Natural killer cell (primary cell): ENCODE measurements around the gene DPM2. TPM values are rescaled to one million over a fixed set of nuclear protein-coding genes. Genes with fewer than 3 reads are reported as not detected.

Experiments used
- ATAC-seq, 3 donors: fragments of 150-1000 bp in 2 of 3; fragments of 200-7000 bp in 1 of 3; cut with Tn5 transposase; 1 replicate in 1 of 3; 2 replicates in 2 of 3; pipeline ENCODE4 v1.10.0; 2021; ENCODE audit warnings: mild to moderate bottlenecking in 2 of 3, moderate library complexity in 2 of 3
- DNase-seq, 2 donors: peaks; one replicate each; pipeline versions ENCODE4 v3.0.0 to v3.0.0-alpha.2; 2013 to 2021; ENCODE audit warnings: mixed read lengths in 1 of 2
- H3K27ac ChIP-seq: one replicate; pipeline ENCODE4 v1.5.1; 2013; ENCODE audit warnings: mild to moderate bottlenecking, low read length
- H3K27me3 ChIP-seq: one replicate; pipeline ENCODE4 v1.6.1; 2013; ENCODE audit warnings: low read length; ENCODE audit not compliant: control insufficient read depth, insufficient read depth
- H3K36me3 ChIP-seq: one replicate; pipeline ENCODE4 v1.6.1; 2013; ENCODE audit warnings: low read length; ENCODE audit not compliant: control insufficient read depth, insufficient read depth
- H3K4me1 ChIP-seq: one replicate; pipeline ENCODE4 v1.6.1; 2013; ENCODE audit warnings: low read length; ENCODE audit not compliant: control insufficient read depth, insufficient read depth
- H3K4me3 ChIP-seq: one replicate; pipeline ENCODE4 v1.5.1; 2013; ENCODE audit warnings: low read length
- H3K9me3 ChIP-seq: one replicate; pipeline ENCODE4 v1.6.1; 2013; ENCODE audit warnings: low read length; ENCODE audit not compliant: control insufficient read depth, insufficient read depth
- H3K27ac Mint-ChIP-seq, 2 donors: one replicate each; pipeline ENCODE4 v1.8.0; 2022; ENCODE audit warnings: mild to moderate bottlenecking in 2 of 2, mixed read lengths in 2 of 2, moderate library complexity in 1 of 2
- H3K27me3 Mint-ChIP-seq, 2 donors: one replicate each; pipeline ENCODE4 v1.8.0; 2022; ENCODE audit warnings: low read depth in 2 of 2, mixed read lengths in 2 of 2
- H3K36me3 Mint-ChIP-seq: one replicate; pipeline ENCODE4 v1.8.0; 2022; ENCODE audit warnings: mixed read lengths
- H3K4me1 Mint-ChIP-seq, 2 donors: one replicate each; pipeline ENCODE4 v1.8.0; 2022; ENCODE audit warnings: mixed read lengths in 2 of 2
- H3K4me3 Mint-ChIP-seq: one replicate; pipeline ENCODE4 v1.8.0; 2022; ENCODE audit warnings: mild to moderate bottlenecking, moderate library complexity, mixed read lengths
- H3K9me3 Mint-ChIP-seq, 2 donors: one replicate each; pipeline ENCODE4 v1.8.0; 2022; ENCODE audit warnings: mixed read lengths in 2 of 2
- CTCF ChIP-seq: fragments of 200-600 bp; IDR thresholded peaks from one replicate; pipeline ENCODE4 v1.8.0; 2022; ENCODE audit warnings: antibody characterized with exemption
- WGBS: methylation state at CpG from one replicate; pipeline ENCODE4 v1.1.7; 2013; ENCODE audit warnings: missing lambda C conversion rate; ENCODE audit not compliant: insufficient coverage; 5-methylcytosine and 5-hydroxymethylcytosine counted together
- intact Hi-C: fragments of 100-400 bp; cut with micrococcal nuclease; formaldehyde crosslinking; loops from one replicate; pipeline ENCODE4 v1.14.2; 2022
- total RNA-seq, 4 donors: library from RNA; stranded (reverse); fragments of 120-200 nt in 1 of 4; gene quantifications; one replicate each; pipeline versions ENCODE4 v1.2.3 to v1.2.4, GENCODE V29; 2013 to 2022

DPM2 gene
- total RNA-seq, 3 donors from 2014 or later (not counting 1 experiment from before 2014, with no cell fraction given): 22.9 to 31.4 (median 24.1) TPM

- Mint-ChIP-seq H3K27me3 (no peaks in the 10 kb centered on the region), H3K4me3 (peak overlapping the region; percentile 49), H3K4me1 (peaks cover 19 to 43% of the 10 kb centered on the region in 2 donors), H3K27ac (peak overlapping the region; percentile 41 to 86), H3K9me3 (no peaks in the 10 kb centered on the region), H3K36me3 (no peaks in the 10 kb centered on the region)
- Histone ChIP-seq H3K4me3 (no peak overlapping the region), H3K27ac (peak overlapping the region; percentile 77), H3K27me3 (no peaks in the 10 kb centered on the region), H3K36me3 (peaks cover 2% of the 10 kb centered on the region), H3K9me3 (no peaks in the 10 kb centered on the region), H3K4me1 (peaks cover 100% of the 10 kb centered on the region)
- ATAC-seq (peak; percentile 67 to 86 (median 80)), DNase-seq (peak; percentile 22 to 71)
- intact Hi-C loops: no loop called here
- TF ChIP-seq CTCF: no peak
- WGBS: 46% methylated on average over 20 of the region's 20 CpGs
Observed at GRCh38 chr9:127971357-127972235, 33.9 kb upstream of the DPM2 start.

DNA sequence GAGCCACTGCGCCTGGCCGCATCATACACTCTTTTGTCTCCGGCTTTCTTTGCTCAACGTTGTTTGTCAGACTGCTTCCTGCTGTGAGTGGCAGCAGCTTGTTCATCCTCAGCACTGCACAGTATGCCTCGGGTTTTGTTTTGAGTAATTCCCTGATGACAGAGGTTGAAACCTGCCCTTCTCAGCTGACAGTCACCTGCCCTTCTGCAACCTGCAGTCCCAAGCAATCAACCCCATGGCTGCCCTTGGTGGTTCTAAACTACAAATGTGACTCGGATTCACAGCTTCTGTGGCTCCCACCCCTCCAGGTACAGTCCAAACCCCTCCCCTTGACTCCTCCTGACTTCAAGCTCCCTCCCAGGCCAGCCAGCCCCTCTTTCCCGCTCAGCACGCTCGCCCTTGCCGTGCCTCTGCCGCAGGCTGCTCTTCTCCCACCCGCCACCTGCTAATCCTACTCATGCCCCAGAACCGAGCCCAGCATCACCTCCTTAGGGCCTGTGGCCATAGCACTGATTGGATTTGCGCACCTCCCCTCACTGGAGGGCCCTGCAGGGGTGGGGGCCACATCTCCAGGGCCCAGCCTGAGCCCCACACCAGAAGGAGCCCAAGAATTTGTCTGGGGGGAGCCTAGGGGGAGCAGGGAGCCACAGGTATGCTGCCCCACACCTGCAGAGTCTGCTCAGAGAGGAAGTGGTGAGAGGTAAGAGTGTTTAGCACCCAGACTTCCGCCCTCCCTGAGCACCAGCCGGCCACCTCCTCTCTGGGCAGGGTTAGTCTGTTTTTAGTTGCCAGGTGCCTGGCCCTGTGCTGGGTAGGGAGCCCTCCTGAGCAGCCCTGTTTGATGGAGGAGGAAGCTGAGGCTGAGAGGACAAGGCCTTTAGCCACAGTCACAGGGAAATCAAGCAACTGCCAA lies 33.0 kb upstream of the DPM2 start:
- peaks cover 98% of the 10 kb centered on the region for H3K4me1 ChIP-seq
- no peaks in the 10 kb centered on the region for H3K27me3 ChIP-seq
- WGBS: 40% methylated on average over 15 of the region's 16 CpGs
- ATAC-seq: peak; percentile 37 to 50 (median 40)
- H3K4me1 Mint-ChIP-seq: peaks cover 19 to 43% of the 10 kb centered on the region in 2 donors
- H3K9me3 ChIP-seq: no peaks in the 10 kb centered on the region
- H3K27ac Mint-ChIP-seq: peak overlapping the region; percentile 41 to 86
- no peaks in the 10 kb centered on the region for H3K27me3 Mint-ChIP-seq
- TF ChIP-seq CTCF: no peak
- H3K4me3 ChIP-seq: no peak overlapping the region
- no peaks in the 10 kb centered on the region for H3K9me3 Mint-ChIP-seq
- intact Hi-C loops: no loop called here
- no peaks in the 10 kb centered on the region for H3K36me3 ChIP-seq
- peak overlapping the region; percentile 45 for H3K4me3 Mint-ChIP-seq
- H3K27ac ChIP-seq: peak overlapping the region; percentile 77
- no peaks in the 10 kb centered on the region for H3K36me3 Mint-ChIP-seq
- DNase-seq: peak in 1 of 2 donors; percentile 83

- Histone ChIP-seq H3K27ac (no peak overlapping the region), H3K36me3 (no peaks in the 10 kb centered on the region), H3K4me1 (peaks cover 93% of the 10 kb centered on the region), H3K4me3 (no peak overlapping the region), H3K9me3 (no peaks in the 10 kb centered on the region), H3K27me3 (no peaks in the 10 kb centered on the region)
- no peaks in the 10 kb centered on the region for H3K27me3 Mint-ChIP-seq
- no peaks in the 10 kb centered on the region for H3K36me3 Mint-ChIP-seq
- intact Hi-C loops: no loop called here
- H3K27ac Mint-ChIP-seq: peak overlapping the region; percentile 15 to 60
- peaks cover 19 to 36% of the 10 kb centered on the region in 2 donors for H3K4me1 Mint-ChIP-seq
- TF ChIP-seq CTCF: no peak
- H3K4me3 Mint-ChIP-seq: no peak overlapping the region
- no peaks in the 10 kb centered on the region for H3K9me3 Mint-ChIP-seq
- ATAC-seq: no peak
- 92% methylated on average over 10 of the region's 10 CpGs for WGBS
- DNase-seq: no peak
Observed at GRCh38 chr9:127968700-127969383, 31.2 kb upstream of the DPM2 start.
